ENCODE data around the gene RASA3. TPM values are rescaled to one million over a fixed set of nuclear protein-coding genes. Genes with fewer than 3 reads are reported as not detected.

RASA3 gene
- total and polyA plus RNA-seq, 9 of the 15 experiments (the other 6 are each of a cell fraction or from before 2014, with no cell fraction given) = 0.72 to 25.3 (median 14.4) TPM

GRCh38 chr13:114136576-114136975, 4.2 kb upstream of the RASA3 start:
- POLR2A ChIA-PET = interaction anchor here (0.6 kb wide), 1 partner anchor 8 kb away, joined by 4 read pairs; no protein-coding TSS in a partner anchor
- intact Hi-C loops (cut with micrococcal nuclease) = no loop called here
- H3K27ac ChIP-seq (ENCODE audit: extremely low read depth, low read depth, low read length) = no peak overlapping the region
- 69% methylated on average over 7 of the region's 7 CpGs for whole genome bisulfite sequencing (ENCODE audit: insufficient coverage, low coverage, missing lambda C conversion rate)
- H3K4me1 ChIP-seq (replicated peaks in 1 of 2; ENCODE audit: control insufficient read depth in 2 of 2, insufficient read depth in 2 of 2, low read length in 2 of 2) = peaks cover 7 to 41% of the 10 kb centered on the region in 2 experiments; a peak in 3 of 5 replicates
- no peak for ATAC-seq
- peaks cover 6% of the 10 kb centered on the region for H3K79me2 ChIP-seq (ENCODE audit: control insufficient read depth, insufficient read depth, low read length)
- no peak overlapping the region for H3K4me3 ChIP-seq
- DNase-seq (ENCODE audit: extremely low read depth in 1 of 4, low spot score in 3 of 4) = no peak
- no peak overlapping the region for H2AFZ ChIP-seq (ENCODE audit: low read depth, low read length)
- no peak overlapping the region for H3K4me2 ChIP-seq (ENCODE audit: insufficient read depth, low read length)
- no peaks in the 10 kb centered on the region for H3K9me3 ChIP-seq (replicated peaks; ENCODE audit: control insufficient read depth, insufficient read depth, low read depth, low read length)
- TF ChIP-seq HMBOX1 (IDR thresholded peaks at IDR 0.05) = no peak
- no peak for TF ChIP-seq ZSCAN29 (IDR thresholded peaks at IDR 0.05)
- TF ChIP-seq BACH1 (tag; IDR thresholded peaks at IDR 0.05) = no peak
- no peak for TF ChIP-seq CHCHD3 (CRISPR knock-in tag; IDR thresholded peaks at IDR 0.05)
- no peak for TF ChIP-seq ZNF561 (CRISPR knock-in tag; conservative IDR thresholded peaks at IDR 0.05)
- no peak for TF ChIP-seq STAT6 (CRISPR knock-in tag; IDR thresholded peaks at IDR 0.05)
- TF ChIP-seq SMAD3 (CRISPR knock-in tag; conservative IDR thresholded peaks at IDR 0.05) = no peak
- no peak for TF ChIP-seq ATF4 (CRISPR knock-in tag; IDR thresholded peaks at IDR 0.05)
- no peak for TF ChIP-seq ZNF699 (CRISPR knock-in tag; IDR thresholded peaks at IDR 0.05; ENCODE audit: insufficient replicate concordance)
- no peak for TF ChIP-seq SRSF7 (optimal IDR thresholded peaks at IDR 0.05; ENCODE audit: low read depth, low read length)
- no peak for TF ChIP-seq CBFB (CRISPR knock-in tag; IDR thresholded peaks at IDR 0.05)
- TF ChIP-seq COPS2 (conservative IDR thresholded peaks at IDR 0.05) = no peak
- TF ChIP-seq SMARCC2 (IDR thresholded peaks at IDR 0.05; ENCODE audit: low read depth) = no peak
- no peaks in the 10 kb centered on the region for H3K27me3 ChIP-seq (ENCODE audit: control insufficient read depth in 2 of 2, insufficient read depth in 2 of 2, low read length in 2 of 2)
- in situ Hi-C loops (cut with MboI) = no loop called here
- H3K36me3 ChIP-seq (ENCODE audit: control insufficient read depth, insufficient read depth, low read length) = no peaks in the 10 kb centered on the region
- H3K9me1 ChIP-seq (ENCODE audit: control insufficient read depth, insufficient read depth, low read length) = no peaks in the 10 kb centered on the region
- CTCF ChIA-PET (ENCODE audit: low intra/inter-chr PET ratio) = no interaction called here
- no TSS peak for BruUV-seq (replicated peaks)
- FAIRE-seq = no peak
- no peaks in the 10 kb centered on the region for H4K20me1 ChIP-seq (replicated peaks; ENCODE audit: control insufficient read depth, insufficient read depth, low read length)
- H3K9ac ChIP-seq (ENCODE audit: insufficient read depth in 1 of 2, low read depth in 2 of 2, low read length in 2 of 2) = no peak overlapping the region

Data from K562 (cell line).